HEK293T (cell line): ENCODE data around the gene CCNK.

ENCODE experiments used
- CTCF ChIA-PET: fragments of 350-600 bp; formaldehyde crosslinking; extraction: SDS; loops from one replicate; lab custom pipeline; 2021; ENCODE audit warnings: antibody characterized with exemption, inconsistent platforms; lab: Yijun Ruan, JAX
- POLR2A ChIA-PET: fragments of 350-600 bp; formaldehyde crosslinking; extraction: SDS; loops from one replicate; lab custom pipeline; 2020; ENCODE audit warnings: antibody characterized with exemption, inconsistent platforms; lab: Yijun Ruan, JAX
- DNase-seq: peaks from one replicate; pipeline ENCODE4 v3.0.0; 2012; ENCODE audit warnings: mixed read lengths; ENCODE audit errors: extremely low spot score
- ARNT ChIP-seq: fragments of 450-650 bp; IDR thresholded peaks from 2 replicates; pipeline ENCODE4 v1.6.1; 2017; ENCODE audit warnings: mild to moderate bottlenecking
- BHLHE40 ChIP-seq: fragments of 450-650 bp; IDR thresholded peaks from 2 replicates; pipeline ENCODE4 v1.6.1; 2016; ENCODE audit warnings: mild to moderate bottlenecking, moderate library complexity, borderline replicate concordance
- CTBP1 ChIP-seq: fragments of 450-650 bp; IDR thresholded peaks from 2 replicates; pipeline ENCODE4 v1.6.1; 2016; ENCODE audit warnings: borderline replicate concordance
- ELF4 ChIP-seq: fragments of 450-650 bp; IDR thresholded peaks from 2 replicates; pipeline ENCODE4 v1.6.1; 2017; ENCODE audit warnings: antibody characterized with exemption
- FOXA1 ChIP-seq: fragments of 450-650 bp; IDR thresholded peaks from 2 replicates; pipeline ENCODE4 v1.6.1; 2016; ENCODE audit warnings: mild to moderate bottlenecking
- FOXK2 ChIP-seq: fragments of 450-650 bp; IDR thresholded peaks from 2 replicates; pipeline ENCODE4 v1.6.1; 2016; ENCODE audit warnings: mild to moderate bottlenecking
- FOXM1 ChIP-seq: fragments of 450-650 bp; IDR thresholded peaks from 2 replicates; pipeline ENCODE4 v1.6.1; 2017; ENCODE audit warnings: mild to moderate bottlenecking, borderline replicate concordance
- HDGF ChIP-seq: fragments of 450-650 bp; IDR thresholded peaks from 2 replicates; pipeline ENCODE4 v1.6.1; 2017; ENCODE audit warnings: antibody characterized with exemption, borderline replicate concordance
- L3MBTL2 ChIP-seq: fragments of 450-650 bp; conservative IDR thresholded peaks from 2 replicates; pipeline ENCODE4 v1.6.1; 2016; ENCODE audit warnings: mild to moderate bottlenecking
- LEF1 ChIP-seq: fragments of 450-650 bp; IDR thresholded peaks from 2 replicates; pipeline ENCODE4 v1.6.1; 2017; ENCODE audit warnings: mild to moderate bottlenecking, borderline replicate concordance
- NFRKB ChIP-seq: fragments of 450-650 bp; IDR thresholded peaks from 2 replicates; pipeline ENCODE4 v1.6.1; 2016; ENCODE audit warnings: mild to moderate bottlenecking, moderate library complexity
- PKNOX1 ChIP-seq: fragments of 450-650 bp; IDR thresholded peaks from 2 replicates; pipeline ENCODE4 v1.6.1; 2016
- SP1 ChIP-seq: fragments of 450-650 bp; IDR thresholded peaks from 2 replicates; pipeline ENCODE4 v1.6.1; 2017
- SUZ12 ChIP-seq: fragments of 450-650 bp; IDR thresholded peaks from 2 replicates; pipeline ENCODE4 v1.6.1; 2016; ENCODE audit warnings: mild to moderate bottlenecking
- TARDBP ChIP-seq: fragments of 450-650 bp; IDR thresholded peaks from 2 replicates; pipeline ENCODE4 v1.6.1; 2016
- ZNF384 ChIP-seq: fragments of 450-650 bp; IDR thresholded peaks from 2 replicates; pipeline ENCODE4 v1.6.1; 2016

Gene CCNK

GRCh38 chr14:99522025-99522401 lies 40.8 kb downstream of the CCNK start:
- POLR2A ChIA-PET: interaction anchor here (1.5 kb wide), 1 partner anchor 79 kb away, joined by 3 read pairs; no protein-coding TSS in a partner anchor
- TF ChIP-seq SUZ12: no peak
- no peak for TF ChIP-seq NFRKB
- TF ChIP-seq BHLHE40: no peak
- TF ChIP-seq SP1: no peak
- TF ChIP-seq L3MBTL2: no peak
- DNase-seq: no peak
- CTCF ChIA-PET: interaction anchor here (0.9 kb wide), 1 partner anchor 106 kb away, joined by 4 read pairs; no protein-coding TSS in a partner anchor

GRCh38 chr14:99522457-99522891 lies 41.3 kb downstream of the CCNK start:
- DNase-seq: no peak
- ChIA-PET CTCF (interaction anchor here (0.8 to 0.9 kb wide), 3 partner anchors 106 to 424 kb away, joined by 3 to 4 read pairs (median 4); no protein-coding TSS in a partner anchor), POLR2A (no interaction called here)
- TF ChIP-seq SUZ12: no peak
- TF ChIP-seq ARNT: no peak
- no peak for TF ChIP-seq SP1
- TF ChIP-seq L3MBTL2: no peak
- no peak for TF ChIP-seq ZNF384
- TF ChIP-seq HDGF: no peak
- no peak for TF ChIP-seq FOXM1
- no peak for TF ChIP-seq BHLHE40
- no peak for TF ChIP-seq PKNOX1

GRCh38 chr14:99522934-99523703 lies 41.9 kb downstream of the CCNK start:
- ChIA-PET CTCF (interaction anchor here (0.5 to 1.9 kb wide), 6 partner anchors 49 to 424 kb away, joined by 3 to 7 read pairs (median 4); no protein-coding TSS in a partner anchor), POLR2A (interaction anchor here (1.0 kb wide), 1 partner anchor 80 kb away, joined by 3 read pairs; no protein-coding TSS in a partner anchor)
- TF ChIP-seq LEF1 (no peak), PKNOX1 (peak; percentile 60; the same call in 1 of the 2 replicates)
- peak; percentile 41 for DNase-seq

GRCh38 chr14:99523704-99524055 lies 42.5 kb downstream of the CCNK start:
- no peak for DNase-seq
- POLR2A ChIA-PET: interaction anchor here (1.0 to 1.2 kb wide), 2 partner anchors 80 to 82 kb away, joined by 3 to 4 read pairs; no protein-coding TSS in a partner anchor
- TF ChIP-seq SP1 (no peak), FOXA1 (no peak), FOXK2 (no peak)
- CTCF ChIA-PET: interaction anchor here (0.6 to 1.9 kb wide), 3 partner anchors 49 to 86 kb away, joined by 3 to 7 read pairs (median 4); no protein-coding TSS in a partner anchor

GRCh38 chr14:99524091-99524661 lies 43.0 kb downstream of the CCNK start:
- CTCF ChIA-PET: interaction anchor here (0.6 to 1.9 kb wide), 6 partner anchors 48 to 144 kb away, joined by 3 to 7 read pairs (median 3); no protein-coding TSS in a partner anchor
- TF ChIP-seq ZNF384 (no peak), ARNT (no peak), SP1 (no peak), FOXM1 (no peak), CTBP1 (no peak), FOXA1 (no peak), ELF4 (no peak), HDGF (no peak), TARDBP (no peak), NFRKB (no peak), SUZ12 (no peak), FOXK2 (no peak), BHLHE40 (no peak), LEF1 (no peak), PKNOX1 (no peak), L3MBTL2 (no peak; the same call in 1 of the 2 replicates)
- DNase-seq: no peak
- POLR2A ChIA-PET: interaction anchor here (0.8 to 1.2 kb wide), 3 partner anchors 38 to 82 kb away, joined by 3 to 4 read pairs (median 3); no protein-coding TSS in a partner anchor
